ENCODE measurements around the gene ARL3.

- TF ChIP-seq CTCF (IDR thresholded peaks at IDR 0.05; ENCODE audit: low read depth, low read length): no peak
- TF ChIP-seq POLR2A (IDR thresholded peaks at IDR 0.05; ENCODE audit: extremely low read depth, insufficient read length): no peak
- no peak for TF ChIP-seq MYC (IDR thresholded peaks at IDR 0.05; ENCODE audit: low read depth, low read length)
These were observed 74.7 kb downstream of the ARL3 start for GRCh38 chr10:102639537-102639936.

Measured in NB4 (cell line).